SK-N-SH treated with all-trans-retinoic acid at 6 μM for 48 hours (cell line): ENCODE data around the gene RNF40.

ENCODE experiments used
- ARNTL ChIP-seq: fragments of 450-650 bp; formaldehyde crosslinking; IDR thresholded peaks from 2 replicates; pipeline ENCODE4 v1.5.0; 2020; ENCODE audit warnings: low read depth, mild to moderate bottlenecking, moderate library complexity, borderline replicate concordance
- GLIS3 ChIP-seq: fragments of 250-450 bp; sonication (Bioruptor Pico); IDR thresholded peaks from 2 replicates; pipeline ENCODE4 v1.5.0; 2020; ENCODE audit warnings: mild to moderate bottlenecking, moderate library complexity
- ISL1 ChIP-seq: fragments of 250-450 bp; sonication (Bioruptor Pico); IDR thresholded peaks from 2 replicates; pipeline ENCODE4 v2.1.2; 2022; ENCODE audit warnings: mild to moderate bottlenecking, moderate library complexity
- PATZ1 ChIP-seq: fragments of 250-450 bp; sonication (Bioruptor Pico); IDR thresholded peaks from 2 replicates; pipeline ENCODE4 v1.8.0; 2020; ENCODE audit warnings: mild to moderate bottlenecking, moderate library complexity, borderline replicate concordance
- SNAI2 ChIP-seq: fragments of 250-450 bp; sonication (Bioruptor Pico); IDR thresholded peaks from 2 replicates; pipeline ENCODE4 v1.5.0; 2020; ENCODE audit warnings: mild to moderate bottlenecking, moderate library complexity
- TOX ChIP-seq: fragments of 250-450 bp; sonication (Bioruptor Pico); IDR thresholded peaks from 2 replicates; pipeline ENCODE4 v1.8.0; 2021; ENCODE audit warnings: mild to moderate bottlenecking, moderate library complexity, borderline replicate concordance

- TF ChIP-seq SNAI2 (CRISPR knock-in tag) (no peak), ISL1 (CRISPR knock-in tag) (no peak), ARNTL (no peak), GLIS3 (CRISPR knock-in tag) (no peak), PATZ1 (no peak), TOX (CRISPR knock-in tag) (no peak)
Observed at GRCh38 chr16:30785126-30786106, 23.3 kb downstream of the RNF40 start.
